Right renal cortex interstitium (tissue), 3 donors: ENCODE measurements around the gene PPP6R2. TPM values are rescaled to one million over a fixed set of nuclear protein-coding genes. Genes with fewer than 3 reads are reported as not detected.

ENCODE experiments used
- DNase-seq, 3 donors: peaks; one replicate each; pipeline ENCODE4 v3.0.0-alpha.2; 2013; ENCODE audit warnings: low read depth in 3 of 3, low spot score in 2 of 3
- polyA plus RNA-seq, 3 donors: library from polyadenylated mRNA; unstranded; fragments of 120-200 nt; gene quantifications; one replicate each; pipeline ENCODE4 v1.2.1, GENCODE V29; 2013; ENCODE audit not compliant: insufficient read length in 3 of 3

Gene PPP6R2
- polyA plus RNA-seq, 3 donors: 29.8 to 31.5 (median 31.5) TPM

DNA sequence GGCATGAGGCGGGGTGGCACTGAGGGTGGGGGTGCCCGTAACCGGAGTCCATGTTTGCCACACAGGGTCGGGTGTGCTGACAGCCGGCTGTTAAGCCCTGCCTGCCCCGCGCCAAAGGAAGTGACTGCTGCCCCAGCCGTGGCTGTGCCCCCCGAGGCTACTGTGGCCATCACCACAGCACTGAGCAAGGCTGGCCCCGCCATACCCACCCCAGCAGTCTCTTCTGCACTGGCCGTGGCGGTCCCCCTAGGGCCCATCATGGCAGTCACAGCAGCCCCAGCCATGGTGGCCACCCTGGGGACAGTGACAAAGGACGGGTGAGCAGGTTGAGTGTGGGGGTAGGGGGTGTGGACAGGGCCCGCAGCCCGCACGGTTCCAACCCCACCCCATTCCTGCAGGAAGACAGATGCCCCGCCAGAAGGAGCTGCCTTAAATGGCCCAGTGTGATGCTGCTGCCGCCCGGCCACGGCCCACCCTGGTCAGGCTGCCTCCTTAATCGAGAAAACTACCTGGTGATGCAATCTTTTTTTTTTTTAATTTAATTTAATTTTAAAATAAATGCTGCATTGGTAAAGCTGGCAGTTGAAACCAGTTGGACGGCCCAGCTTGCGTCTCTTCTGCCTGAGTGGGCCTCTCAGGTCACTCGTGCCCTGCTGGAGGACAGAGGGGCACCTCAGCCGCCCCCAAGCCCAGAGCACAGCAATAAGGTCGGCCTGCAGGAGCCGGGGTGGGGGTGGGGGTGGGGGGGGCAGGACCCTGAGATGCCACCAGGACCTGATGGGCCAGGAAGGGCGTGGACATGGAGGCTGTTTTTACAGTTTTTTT lies 100.9 kb downstream of the PPP6R2 start:
- no peak for DNase-seq

DNA sequence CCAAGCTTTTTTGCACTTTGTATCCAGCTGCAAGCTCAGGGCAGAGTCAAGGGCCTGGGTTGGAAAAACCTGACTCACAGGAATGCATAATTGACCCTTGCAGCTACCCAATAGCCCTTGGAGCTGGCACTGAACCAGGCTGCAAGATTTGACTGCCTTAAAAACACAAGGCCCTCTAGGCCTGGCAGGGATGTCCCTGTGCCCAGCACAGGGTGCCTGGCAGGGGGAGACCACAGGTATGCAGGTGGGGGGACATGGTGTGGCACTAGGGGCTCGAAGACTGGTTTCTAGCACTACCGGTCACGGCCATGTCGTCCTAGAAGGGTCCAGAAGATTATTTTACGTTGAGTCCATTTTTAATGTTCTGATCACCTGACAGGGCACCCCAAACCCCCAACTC lies 101.5 kb downstream of the PPP6R2 start:
- no peak for DNase-seq

DNA sequence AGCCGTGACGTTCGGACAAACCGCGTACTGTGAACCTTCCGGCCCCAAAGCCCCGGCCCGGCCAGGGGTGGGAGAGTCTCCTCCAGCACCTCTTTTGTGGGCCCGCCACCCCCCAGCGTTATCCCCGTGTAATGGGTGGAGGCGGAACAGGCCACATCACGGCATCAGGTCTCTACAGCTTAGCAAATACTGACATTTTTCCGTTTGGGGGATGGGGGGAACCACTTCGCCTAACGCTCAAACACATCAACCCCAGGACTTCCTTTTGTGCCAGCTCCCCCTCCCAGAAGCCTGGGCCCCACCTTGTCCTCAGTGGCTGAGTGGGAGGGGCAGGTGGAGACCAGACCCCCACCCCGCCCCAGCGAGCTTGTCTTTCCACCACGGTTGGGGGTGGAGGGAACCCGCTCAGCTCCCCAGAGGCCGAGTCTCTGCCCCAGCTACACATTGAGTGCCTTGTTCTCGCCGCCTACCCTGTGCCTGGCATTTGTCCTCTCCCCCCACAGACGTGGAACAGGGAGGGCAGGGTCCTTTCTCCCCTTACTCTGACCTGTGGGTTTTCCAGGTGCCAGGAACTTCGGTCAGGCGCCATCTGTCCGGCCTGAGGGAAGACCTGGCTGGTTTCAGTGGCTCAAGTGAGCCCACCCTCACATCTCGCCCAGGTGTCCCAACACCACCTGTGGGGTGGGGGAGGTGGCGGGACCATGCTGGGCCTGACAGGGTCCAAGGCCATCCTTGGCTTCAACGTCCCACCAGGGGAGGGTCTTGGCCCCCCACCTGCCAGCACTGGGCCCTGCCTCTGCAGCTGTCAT lies 102.1 kb downstream of the PPP6R2 start:
- DNase-seq: no peak

DNA sequence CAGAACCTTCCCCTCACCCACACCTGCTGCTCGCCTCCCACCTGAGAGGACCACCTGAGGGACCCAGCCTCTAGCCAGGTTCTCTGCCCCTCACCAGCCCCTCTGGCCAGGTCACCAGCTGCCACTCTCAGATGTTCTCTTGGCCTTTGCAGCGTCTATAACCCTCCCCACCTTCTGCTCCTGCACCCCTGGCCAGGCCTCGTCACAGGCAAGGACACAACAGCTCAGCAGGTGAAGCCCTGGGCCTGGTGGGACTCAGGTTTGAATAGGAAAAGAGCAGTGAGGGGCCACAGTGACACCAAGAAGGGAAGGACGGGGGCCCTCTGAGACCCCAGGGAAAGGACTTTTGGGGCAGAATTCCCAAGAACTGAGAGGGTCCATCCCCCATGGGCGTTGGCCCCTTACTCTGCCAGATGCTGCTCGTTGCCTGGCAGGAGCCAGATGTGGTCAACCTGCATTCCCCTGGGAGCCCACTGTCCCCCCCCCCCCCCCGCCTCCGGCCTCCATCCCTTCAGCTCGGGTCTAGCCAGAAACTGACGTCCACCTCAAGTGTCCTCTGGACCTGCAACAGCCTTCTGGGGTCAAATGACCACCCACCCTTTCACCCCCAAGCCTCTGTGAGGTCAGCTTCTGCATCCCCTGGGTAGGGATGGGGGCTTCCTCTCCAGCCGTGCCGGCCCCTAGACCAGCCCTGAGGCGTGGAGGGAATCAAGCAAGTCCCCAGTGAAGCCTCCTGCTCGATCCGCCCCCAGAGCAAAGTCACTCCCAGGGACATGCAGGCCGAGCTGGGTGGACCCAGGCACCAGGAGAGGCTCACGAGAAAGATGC lies 103.0 kb downstream of the PPP6R2 start:
- DNase-seq: no peak

DNA sequence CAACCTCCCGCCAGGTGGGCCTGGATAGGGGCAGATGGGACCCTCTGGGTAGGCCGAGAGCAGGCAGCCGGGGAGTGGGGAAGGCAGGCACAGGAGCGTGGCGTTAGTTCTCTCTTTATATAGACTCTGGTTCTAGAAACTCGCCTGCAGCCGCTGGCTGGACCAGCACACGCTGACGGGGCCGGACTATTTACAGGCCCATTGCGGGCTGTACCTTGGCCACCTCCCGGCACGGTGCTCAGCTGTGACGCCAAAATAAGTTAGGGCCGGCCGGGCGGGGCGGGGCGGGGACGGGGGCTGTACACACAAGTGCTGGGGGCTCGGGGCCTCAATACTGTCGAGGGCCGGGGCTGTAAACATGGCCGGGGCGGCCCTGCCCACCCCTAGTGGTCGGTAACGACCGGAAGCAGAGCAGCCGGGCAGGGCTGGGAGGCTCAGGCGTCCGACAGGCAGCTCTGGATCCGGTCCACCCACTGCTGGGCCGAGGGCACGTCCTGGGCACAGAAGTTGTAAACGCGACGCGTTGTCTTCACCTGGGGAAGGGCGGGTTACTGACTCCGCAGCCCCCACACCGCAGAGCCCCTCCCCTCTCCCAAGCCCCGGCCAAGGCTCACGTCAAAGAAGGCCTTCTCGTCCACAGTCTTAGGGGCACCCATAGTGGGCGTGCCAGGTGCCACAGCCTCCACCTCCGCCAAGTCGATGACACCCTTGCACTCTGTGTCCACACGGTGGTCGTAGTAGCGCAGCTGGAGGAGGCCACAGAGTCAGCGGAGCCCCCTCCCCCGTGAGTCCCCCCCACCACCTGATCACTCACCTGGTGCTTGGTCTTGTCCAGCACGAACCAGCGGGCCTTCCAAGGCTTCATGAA lies 103.8 kb downstream of the PPP6R2 start:
- no peak for DNase-seq

DNA sequence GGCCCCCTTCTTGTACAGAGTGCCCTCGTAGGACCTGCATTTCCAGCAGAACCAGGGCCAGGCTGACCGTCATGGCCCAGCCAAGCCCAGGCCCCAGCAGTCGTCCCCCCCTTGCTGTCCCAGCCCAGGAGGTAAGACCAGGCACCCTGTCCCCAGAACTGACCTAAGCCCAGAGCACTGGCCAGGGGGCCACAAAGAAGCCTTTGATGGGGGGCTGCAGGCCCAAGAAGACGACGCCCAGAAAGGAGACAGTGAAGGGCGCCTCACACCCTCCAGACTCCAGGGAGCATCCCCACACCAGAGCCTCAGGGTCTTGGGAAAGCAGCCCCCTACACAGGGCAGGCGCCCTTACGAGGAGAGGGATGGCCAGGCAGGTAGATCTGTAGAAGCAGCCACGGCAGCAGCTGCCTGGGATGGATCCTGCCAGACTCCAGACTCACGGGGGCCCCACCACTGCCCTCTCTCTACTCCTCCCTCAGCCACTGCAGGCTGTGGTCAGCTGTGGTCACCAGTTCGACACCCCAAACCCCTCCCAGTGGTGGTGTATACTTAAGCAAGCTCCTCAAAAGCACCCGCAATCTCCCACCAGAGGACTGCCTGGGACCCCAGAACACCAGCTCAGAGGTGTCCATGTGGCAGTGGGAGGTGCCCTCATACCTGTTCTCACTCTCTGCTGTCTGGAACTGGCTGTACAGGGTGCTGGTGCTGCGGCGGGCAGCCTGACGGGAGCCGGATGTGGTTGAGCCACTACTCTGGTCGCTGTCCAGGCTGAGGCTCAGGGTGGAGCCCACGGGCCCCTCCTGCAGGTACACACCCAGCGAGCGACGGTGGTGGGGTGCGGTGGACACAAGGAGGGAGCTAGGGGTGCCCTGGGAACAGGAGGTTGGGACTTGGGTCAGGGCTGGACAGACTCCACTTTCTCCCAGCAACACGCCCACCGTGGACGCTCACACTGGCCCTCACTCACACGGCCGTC lies 104.7 kb downstream of the PPP6R2 start:
- no peak for DNase-seq

DNA sequence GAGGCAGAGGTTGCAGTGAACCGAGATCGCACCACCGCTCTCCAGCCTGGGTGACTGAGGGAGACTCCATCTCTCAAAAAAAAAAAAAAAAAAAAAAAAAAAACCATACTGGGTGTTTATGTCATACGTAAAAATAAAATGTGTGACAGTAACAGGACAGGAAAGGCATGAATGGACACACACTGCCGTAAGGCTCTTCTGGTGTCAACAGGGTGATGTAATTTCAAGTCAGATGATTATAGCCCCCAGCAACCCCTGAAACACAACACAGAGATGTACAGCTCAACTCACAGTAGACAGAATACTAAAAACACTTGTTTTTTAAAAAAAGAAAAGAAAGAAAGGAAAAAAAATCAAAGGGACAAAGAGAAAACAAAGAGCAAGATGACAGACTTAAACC lies 109.5 kb downstream of the PPP6R2 start:
- DNase-seq: no peak

DNA sequence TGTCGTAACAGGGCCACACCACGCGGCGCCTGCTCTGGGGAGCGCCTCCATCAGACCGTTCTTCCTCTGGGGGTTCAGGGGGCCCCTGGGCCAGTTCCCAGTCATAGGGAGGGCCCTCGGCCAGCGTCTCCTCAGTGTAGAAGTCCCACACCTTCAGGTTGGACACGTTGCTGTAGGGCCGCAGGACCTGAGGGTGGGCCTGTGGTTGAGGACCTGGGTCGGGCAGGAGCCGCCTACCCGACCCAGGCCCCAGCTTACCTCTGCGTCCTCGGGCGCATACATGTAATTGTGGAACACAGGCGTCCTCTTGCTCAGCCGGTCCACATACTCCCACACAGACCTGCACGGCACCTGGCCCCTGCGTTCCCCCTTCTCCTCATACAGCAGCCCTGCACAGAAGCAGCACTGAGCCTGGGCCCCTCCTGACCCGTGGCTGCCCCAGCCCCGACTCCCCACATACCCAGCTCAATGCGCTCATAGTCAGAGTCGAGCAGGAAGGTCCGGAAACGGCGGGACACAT lies 111.5 kb downstream of the PPP6R2 start:
- no peak for DNase-seq

DNA sequence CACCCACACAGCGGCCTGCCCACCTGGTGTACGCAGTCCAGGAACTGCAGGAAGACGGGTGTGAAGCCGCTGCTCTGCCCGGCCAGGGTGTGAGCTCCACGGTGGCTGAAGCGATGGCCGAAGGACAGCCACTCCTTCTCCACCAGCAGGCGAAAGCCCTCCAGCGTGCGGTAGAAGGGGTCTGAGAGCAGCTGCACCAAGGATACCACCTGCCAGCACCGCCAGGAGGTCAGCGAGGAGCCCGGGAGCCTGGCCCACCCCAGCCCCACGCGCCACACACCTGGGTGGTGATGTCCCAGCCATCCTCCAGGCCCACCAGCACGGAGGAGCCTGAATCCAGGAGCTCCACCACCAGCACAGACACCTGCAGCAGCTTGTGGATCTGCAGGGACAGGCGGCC lies 112.1 kb downstream of the PPP6R2 start:
- no peak for DNase-seq

DNA sequence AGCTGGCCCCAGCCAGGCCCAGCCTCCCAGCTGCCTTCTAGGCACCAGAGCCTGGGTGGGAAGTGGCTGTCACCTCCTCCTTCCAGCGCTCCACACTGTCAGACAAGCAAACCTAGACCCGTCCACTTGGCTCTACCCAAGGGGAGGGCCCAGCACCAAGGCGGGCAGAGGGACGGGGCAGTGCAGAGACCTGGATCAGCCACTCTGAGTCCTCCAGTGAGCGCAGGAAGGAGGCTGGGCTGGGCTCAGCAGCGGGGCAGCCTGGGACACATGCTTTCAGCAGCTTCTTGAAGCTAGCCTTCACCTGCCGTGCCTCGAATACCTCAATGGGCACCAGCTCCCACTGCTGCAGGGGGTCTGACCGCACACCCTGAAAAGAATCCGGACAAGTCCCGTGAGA lies 112.9 kb downstream of the PPP6R2 start:
- DNase-seq: no peak

DNA sequence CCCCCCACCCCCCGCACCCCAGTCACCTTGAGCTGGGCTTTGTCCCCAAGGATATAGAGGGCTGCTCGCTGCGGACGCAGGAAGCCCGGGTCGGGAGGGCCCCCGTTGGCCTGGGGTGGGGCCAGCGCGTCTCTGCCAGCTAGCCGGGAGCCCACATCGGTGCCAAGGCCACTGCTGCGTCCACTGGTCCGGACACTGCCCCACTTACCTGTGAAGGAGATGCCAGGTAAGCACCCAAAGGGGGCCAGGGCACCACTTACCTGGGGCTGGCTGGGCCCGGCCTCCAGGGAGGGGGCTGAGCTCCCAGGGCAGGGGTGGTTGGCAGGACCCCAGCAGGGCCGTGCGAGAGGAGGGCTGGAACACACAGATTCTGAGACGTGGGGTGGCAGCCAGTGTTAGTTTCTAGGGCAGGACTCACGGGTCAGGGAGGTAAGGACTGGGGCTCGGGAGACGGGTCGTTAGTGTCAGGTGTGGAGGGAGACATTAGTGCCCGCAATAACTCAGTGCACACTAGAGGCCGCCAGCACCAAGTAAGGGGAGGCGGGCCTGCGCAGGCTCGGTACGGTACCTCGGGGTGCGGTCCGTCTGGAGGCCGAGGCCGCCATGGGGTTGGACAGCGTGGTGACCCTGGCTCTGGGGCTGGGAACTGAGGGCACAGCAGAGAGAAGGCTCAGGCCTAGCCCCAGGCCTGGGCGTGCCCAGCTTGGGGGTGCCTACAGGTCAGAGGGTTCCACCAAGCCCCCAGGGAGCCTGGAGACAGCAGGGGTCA lies 113.5 kb downstream of the PPP6R2 start:
- DNase-seq: no peak

DNA sequence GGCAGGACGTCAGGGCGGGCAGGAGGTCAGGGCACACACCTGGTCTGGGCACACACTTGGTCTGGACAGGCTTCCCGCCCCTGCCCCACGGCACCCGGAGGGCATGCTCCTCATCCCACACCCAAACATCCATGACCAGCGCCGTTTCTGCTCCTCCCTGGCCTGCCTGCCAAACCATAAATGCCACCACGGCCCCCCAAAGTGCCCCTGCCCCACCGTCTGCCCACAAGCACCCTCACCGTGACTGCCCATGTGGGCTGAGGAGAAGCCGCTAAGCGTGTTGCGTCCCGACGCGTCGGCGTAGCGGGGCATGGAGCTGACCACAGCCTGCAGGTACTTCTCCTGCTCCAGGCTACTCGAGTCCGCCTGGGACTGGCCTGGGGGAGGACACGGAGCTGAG lies 115.9 kb downstream of the PPP6R2 start:
- DNase-seq: no peak

DNA sequence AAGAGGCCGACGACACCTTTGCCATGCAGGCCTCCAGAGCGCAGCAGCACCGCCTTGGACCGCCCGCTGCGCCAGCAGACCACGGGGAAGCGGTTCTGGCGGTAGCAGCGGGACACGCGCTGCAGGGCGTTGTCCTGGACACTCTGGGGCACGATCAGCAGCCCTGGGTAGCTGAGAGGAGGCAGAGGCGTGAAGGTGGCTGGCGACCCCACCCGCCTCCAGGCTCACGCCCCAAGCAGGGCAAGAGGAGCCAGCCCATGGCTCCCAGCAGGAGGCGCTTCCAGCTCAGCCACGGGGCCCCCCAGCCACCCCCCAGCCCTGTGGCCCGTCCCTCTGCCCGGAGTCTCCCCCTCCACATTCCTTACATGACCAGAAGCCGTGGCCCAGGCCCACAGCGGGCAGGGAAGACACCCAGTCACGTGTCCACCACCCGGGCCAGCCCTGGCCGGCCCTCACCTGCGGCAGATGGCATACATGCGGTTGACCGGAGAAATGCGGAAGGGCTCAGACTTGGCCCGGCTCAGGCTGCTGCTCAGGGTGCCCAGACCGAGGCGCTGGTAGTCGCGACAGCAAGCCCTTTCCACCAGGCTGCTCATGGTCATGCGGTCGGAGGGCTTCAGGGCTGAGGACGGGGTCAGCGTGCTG lies 116.5 kb downstream of the PPP6R2 start:
- DNase-seq: no peak

DNA sequence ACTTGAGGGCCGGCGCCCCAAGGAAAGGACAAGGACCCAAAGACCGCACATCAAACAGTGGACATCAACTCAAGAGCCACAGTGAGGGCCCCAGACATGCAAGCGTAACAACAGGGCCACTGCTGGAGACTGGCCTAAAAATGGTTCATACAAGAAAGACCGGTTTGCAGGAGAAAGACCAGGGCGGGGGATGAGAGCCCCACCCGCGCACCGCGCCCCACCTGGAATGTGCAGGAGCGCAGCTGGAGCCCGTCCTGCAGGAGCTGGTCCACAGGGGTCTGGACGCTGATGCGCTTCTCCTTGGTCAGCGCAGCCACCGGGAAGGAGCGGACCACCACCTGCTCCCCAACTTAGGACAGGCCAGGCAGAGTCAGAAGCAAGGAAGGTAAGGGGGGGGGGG lies 117.8 kb downstream of the PPP6R2 start:
- DNase-seq: no peak

DNA sequence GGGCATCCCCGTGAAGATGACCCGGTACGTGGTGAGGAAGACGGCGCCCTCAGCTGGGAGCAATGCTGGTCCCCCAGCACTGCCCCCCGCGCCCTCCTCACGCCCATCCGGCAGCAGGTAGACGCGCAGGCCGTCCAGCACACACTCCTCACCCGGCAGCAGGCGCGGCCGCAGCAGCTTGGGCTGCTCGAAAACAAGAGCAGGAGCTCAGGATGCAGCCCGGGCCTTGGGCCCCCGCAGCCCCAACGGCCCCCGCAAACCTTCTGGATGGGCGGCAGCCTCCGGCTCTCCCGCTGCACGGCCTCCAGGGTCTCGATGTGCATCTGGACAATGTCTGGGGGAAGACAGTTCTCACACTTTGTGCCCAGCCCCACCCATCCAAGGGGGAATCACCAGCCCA lies 118.4 kb downstream of the PPP6R2 start:
- no peak for DNase-seq

DNA sequence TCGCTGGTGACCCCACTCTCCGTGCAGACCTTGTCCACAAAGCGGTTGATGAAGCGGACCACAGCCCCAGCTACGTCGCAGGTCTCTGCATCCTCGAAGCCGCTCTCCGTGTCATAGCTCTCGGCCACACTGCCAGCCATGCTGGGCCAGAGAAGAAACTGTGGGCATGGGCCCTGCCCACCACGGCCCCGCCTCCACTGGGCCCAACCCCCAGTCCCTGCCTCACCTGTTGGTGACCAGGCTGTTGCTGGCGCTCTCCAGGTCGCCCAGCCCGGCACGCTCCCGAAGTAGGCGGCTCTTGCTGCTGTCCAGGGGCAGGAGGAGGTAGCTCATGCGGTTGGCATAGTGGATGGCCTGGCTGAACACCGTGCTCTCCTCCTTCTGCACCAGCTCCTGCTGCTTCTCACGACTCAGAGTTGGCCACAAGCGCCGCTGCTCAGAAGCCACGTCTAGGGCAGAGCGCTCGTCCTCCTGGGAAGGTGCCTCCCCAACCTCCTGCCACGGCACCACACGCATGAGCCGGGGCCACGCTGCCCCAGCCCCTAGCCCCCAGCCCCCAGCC lies 118.9 kb downstream of the PPP6R2 start:
- DNase-seq: no peak

DNA sequence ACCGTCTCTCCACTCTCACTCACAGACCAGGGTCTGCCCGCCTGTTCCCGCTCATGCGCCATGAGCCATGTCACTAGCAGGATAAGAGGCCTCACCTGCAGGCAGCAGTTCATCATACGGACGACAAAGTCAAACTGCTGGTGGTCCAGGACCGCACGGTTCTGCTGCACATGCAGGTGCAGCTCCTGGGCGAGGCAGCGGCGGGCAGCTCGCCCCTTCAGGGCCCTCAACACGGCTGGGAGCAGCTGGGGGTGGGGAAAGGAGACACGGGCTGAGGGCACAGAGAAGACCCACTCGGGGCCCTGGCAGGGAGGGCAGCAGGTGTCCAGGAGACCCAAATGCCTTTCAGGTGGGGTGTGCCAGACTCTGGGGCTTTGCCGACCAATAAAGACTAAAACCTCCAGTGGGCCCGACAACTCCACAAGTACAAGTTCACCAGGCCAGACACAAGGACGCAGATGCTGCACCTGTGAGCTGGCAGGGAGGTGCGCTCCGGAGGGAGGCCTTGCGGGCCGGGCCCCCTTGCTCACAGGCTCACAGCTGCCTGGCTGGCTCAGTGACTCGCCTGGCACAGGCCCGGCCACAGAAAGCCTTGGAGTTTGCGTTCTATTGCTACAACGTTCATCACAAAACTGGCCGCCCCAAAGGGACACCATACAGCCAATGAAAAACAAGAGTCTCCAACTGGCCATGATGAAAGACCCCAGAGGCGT lies 120.2 kb downstream of the PPP6R2 start:
- DNase-seq: no peak
